Smooth muscle cell (in vitro differentiated cells): Measurements from ENCODE around the gene IBA57. TPM values are rescaled to one million over a fixed set of nuclear protein-coding genes. Genes with fewer than 3 reads are reported as not detected.
"Not testable (repeated sequence)": the region's sequence is repeated elsewhere in the genome, so short reads cannot be mapped to it uniquely, and the experiment has no call there.

Experiments used
- DNase-seq: peaks from one replicate; lab custom pipeline; 2025; ENCODE audit not compliant: unreplicated experiment; lab: John Stamatoyannopoulos, UW
- H2AFZ ChIP-seq: fragments of 200-600 bp; sonication (generic); 2 replicates; pipeline ENCODE4 v1.6.0; 2016; ENCODE audit warnings: antibody characterized with exemption, low read depth, mild to moderate bottlenecking
- H3F3A ChIP-seq: fragments of 200-600 bp; sonication (generic); 2 replicates; pipeline ENCODE4 v1.6.0; 2017; ENCODE audit warnings: antibody characterized with exemption, low read depth
- H3K27ac ChIP-seq: fragments of 200-600 bp; sonication (generic); 2 replicates; pipeline ENCODE4 v1.5.1; 2016; ENCODE audit warnings: low read depth, mild to moderate bottlenecking
- H3K27me3 ChIP-seq: fragments of 200-600 bp; sonication (generic); 2 replicates; pipeline ENCODE4 v1.6.1; 2016; ENCODE audit warnings: low read depth, mild to moderate bottlenecking
- H3K36me3 ChIP-seq: fragments of 200-600 bp; sonication (generic); 2 replicates; pipeline ENCODE4 v1.5.1; 2016; ENCODE audit warnings: low read depth
- H3K4me1 ChIP-seq: fragments of 200-600 bp; sonication (generic); 2 replicates; pipeline ENCODE4 v1.5.1; 2016; ENCODE audit warnings: low read depth
- H3K4me2 ChIP-seq: fragments of 200-600 bp; sonication (generic); 2 replicates; pipeline ENCODE4 v1.6.0; 2016; ENCODE audit warnings: mild to moderate bottlenecking
- H3K4me3 ChIP-seq: fragments of 200-600 bp; sonication (generic); 2 replicates; pipeline ENCODE4 v1.5.1; 2016; ENCODE audit warnings: mild to moderate bottlenecking
- H3K79me2 ChIP-seq: fragments of 200-600 bp; sonication (generic); 2 replicates; pipeline ENCODE4 v1.6.0; 2016; ENCODE audit warnings: low read depth, mild to moderate bottlenecking
- H3K9ac ChIP-seq: fragments of 200-600 bp; sonication (generic); 2 replicates; pipeline ENCODE4 v1.6.0; 2016; ENCODE audit warnings: low read depth
- H3K9me3 ChIP-seq: fragments of 200-600 bp; sonication (generic); replicated peaks from 2 replicates; pipeline ENCODE4 v1.5.1; 2016; ENCODE audit warnings: low read depth
- H4K20me1 ChIP-seq: fragments of 200-600 bp; sonication (generic); 2 replicates; pipeline ENCODE4 v1.6.0; 2016; ENCODE audit warnings: low read depth
- CTCF ChIP-seq: fragments of 200-600 bp; sonication (generic); IDR thresholded peaks from 2 replicates; pipeline ENCODE4 v1.5.1; 2017; ENCODE audit warnings: borderline replicate concordance, mild to moderate bottlenecking, antibody characterized with exemption; ENCODE audit not compliant: insufficient read depth, poor library complexity, severe bottlenecking
- WGBS: methylation state at CpG from one replicate; pipeline ENCODE4 v1.1.7; 2016; ENCODE audit warnings: low lambda C conversion rate; 5-methylcytosine and 5-hydroxymethylcytosine counted together
- polyA plus RNA-seq: library from polyadenylated mRNA; unstranded; fragments of >200 nt; fragmentation: Nextera tagmentation; extraction: Ambion mirVana; gene quantifications from 2 replicates; pipeline ENCODE4 v1.2.1, GENCODE V29; 2016
- total RNA-seq: library from RNA; depleted of rRNA; stranded (reverse); fragments of >200 nt; gene quantifications from 2 replicates; pipeline ENCODE4 v1.2.3, GENCODE V29; 2014

Gene IBA57
- total and polyA plus RNA-seq, 2 experiments from 2014 or later: 1.6 to 1.8 TPM

- Histone ChIP-seq H3K27me3 (no peaks in the 10 kb centered on the region), H3K4me2 (no peak overlapping the region), H3K36me3 (no peaks in the 10 kb centered on the region), H3K9ac (no peak overlapping the region), H3K27ac (no peak overlapping the region), H3K4me3 (no peak overlapping the region), H2AFZ (no peak overlapping the region), H4K20me1 (peaks cover 6% of the 10 kb centered on the region), H3K79me2 (no peaks in the 10 kb centered on the region), H3K9me3 (no peaks in the 10 kb centered on the region), H3K4me1 (no peaks in the 10 kb centered on the region), H3F3A (no peaks in the 10 kb centered on the region)
- 98% methylated on average over 16 of the region's 16 CpGs for WGBS
- no peak for DNase-seq
- TF ChIP-seq CTCF: no peak
These were observed 53.8 kb downstream of the IBA57 start for GRCh38 chr1:228219245-228219961.

GRCh38 chr1:228219962-228220780 lies 54.6 kb downstream of the IBA57 start:
- no peak for TF ChIP-seq CTCF
- no peak for DNase-seq
- WGBS: 97% methylated on average over 28 of the region's 28 CpGs

GRCh38 chr1:228221097-228221496 lies 55.5 kb downstream of the IBA57 start:
- not testable (repeated sequence) for DNase-seq, H3K4me3 ChIP-seq, H3F3A ChIP-seq, H3K4me2 ChIP-seq, H4K20me1 ChIP-seq, H3K4me1 ChIP-seq, H3K9ac ChIP-seq, H3K27ac ChIP-seq, H3K79me2 ChIP-seq, H2AFZ ChIP-seq, H3K27me3 ChIP-seq, H3K9me3 ChIP-seq, H3K36me3 ChIP-seq
- WGBS: 97% methylated on average over 9 of the region's 9 CpGs

More at GRCh38 chr1:228219962-228220780, 54.6 kb downstream of the IBA57 start:
- Histone ChIP-seq H3K79me2 (no peaks in the 10 kb centered on the region), H2AFZ (no peak overlapping the region), H3K36me3 (no peaks in the 10 kb centered on the region), H3K4me2 (no peak overlapping the region), H3K4me3 (no peak overlapping the region), H3K27ac (no peak overlapping the region), H3K9ac (no peak overlapping the region), H3F3A (no peaks in the 10 kb centered on the region), H3K4me1 (no peaks in the 10 kb centered on the region), H3K9me3 (no peaks in the 10 kb centered on the region), H3K27me3 (no peaks in the 10 kb centered on the region), H4K20me1 (no peaks in the 10 kb centered on the region)

DNA sequence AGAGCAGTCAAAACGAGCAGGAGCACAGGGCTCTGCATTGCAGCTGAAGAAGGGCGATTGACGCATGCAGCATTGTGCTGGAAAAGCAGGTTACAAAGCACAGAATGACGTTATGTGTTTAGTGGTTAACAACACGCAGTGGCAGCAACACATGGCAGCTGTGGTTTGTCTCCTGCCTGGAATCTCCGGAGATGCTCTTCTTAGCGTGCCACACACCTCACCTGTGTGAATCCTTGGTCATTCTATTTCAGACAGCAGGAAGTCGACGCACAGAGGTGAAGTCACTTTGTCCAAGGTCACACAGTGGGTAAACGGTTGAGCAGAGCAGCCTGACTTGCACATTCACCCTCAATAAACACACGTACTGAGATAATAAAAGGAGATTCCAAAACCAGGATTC lies 56.9 kb downstream of the IBA57 start:
- H3K36me3 ChIP-seq: no peaks in the 10 kb centered on the region
- no peak for TF ChIP-seq CTCF
- H2AFZ ChIP-seq: no peak overlapping the region
- H4K20me1 ChIP-seq: no peaks in the 10 kb centered on the region
- H3K4me1 ChIP-seq: no peaks in the 10 kb centered on the region
- no peak for DNase-seq
- WGBS: 93% methylated on average over 11 of the region's 11 CpGs
- no peak overlapping the region for H3K4me3 ChIP-seq
- no peaks in the 10 kb centered on the region for H3K27me3 ChIP-seq
- no peaks in the 10 kb centered on the region for H3K9me3 ChIP-seq
- no peak overlapping the region for H3K27ac ChIP-seq
- H3K9ac ChIP-seq: no peak overlapping the region
- H3K4me2 ChIP-seq: no peak overlapping the region
- H3K79me2 ChIP-seq: no peaks in the 10 kb centered on the region
- no peaks in the 10 kb centered on the region for H3F3A ChIP-seq
